GM21381 (cell line): ENCODE data around the gene SGSH.

ENCODE experiments used
- ATAC-seq: cut with Tn5 transposase; IDR thresholded peaks from one replicate; pipeline ENCODE4 v1.9.1; 2021; ENCODE audit warnings: mild to moderate bottlenecking, moderate library complexity; ENCODE audit not compliant: unreplicated experiment

Gene SGSH

DNA sequence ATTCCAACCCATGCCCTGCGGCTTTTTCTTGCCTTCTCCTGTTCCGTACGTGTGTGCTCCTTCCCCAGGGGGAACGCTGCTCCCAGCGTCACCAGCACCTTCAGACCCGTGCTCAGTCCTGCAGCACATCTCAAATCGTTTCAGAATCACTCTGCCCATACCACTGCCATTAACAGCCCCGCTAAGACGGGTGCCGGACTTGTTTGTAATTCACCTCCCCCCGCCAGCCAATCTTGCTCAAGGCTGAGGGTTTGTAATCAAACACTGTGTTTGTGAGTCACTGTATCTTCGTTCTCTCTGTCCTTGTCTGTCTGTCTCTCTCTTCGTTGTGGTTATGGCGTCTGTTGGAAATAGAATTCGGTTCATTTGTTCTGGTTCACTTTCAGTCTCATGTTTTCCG lies 33.0 kb downstream of the SGSH start:
- ATAC-seq, result no peak

DNA sequence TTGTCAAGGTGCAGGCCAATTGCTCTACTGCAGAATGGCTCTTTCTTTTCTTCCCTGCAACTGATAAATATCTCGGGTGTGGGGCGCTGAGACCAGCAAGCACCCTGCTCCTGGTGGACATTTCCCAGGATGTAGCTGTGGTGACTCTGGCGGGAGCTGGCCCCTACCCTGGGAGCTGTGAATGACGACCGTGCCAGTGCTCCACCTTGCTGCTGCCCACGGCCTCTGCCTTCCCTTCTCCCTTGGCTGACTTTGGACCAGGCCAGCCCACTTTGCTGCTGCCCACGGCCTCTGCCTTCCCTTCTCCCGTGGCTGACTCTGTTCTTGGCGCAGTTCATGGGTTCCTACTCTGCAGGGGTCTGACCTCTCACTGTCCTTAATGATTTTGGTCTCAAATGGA lies 34.2 kb downstream of the SGSH start:
- ATAC-seq, result no peak

DNA sequence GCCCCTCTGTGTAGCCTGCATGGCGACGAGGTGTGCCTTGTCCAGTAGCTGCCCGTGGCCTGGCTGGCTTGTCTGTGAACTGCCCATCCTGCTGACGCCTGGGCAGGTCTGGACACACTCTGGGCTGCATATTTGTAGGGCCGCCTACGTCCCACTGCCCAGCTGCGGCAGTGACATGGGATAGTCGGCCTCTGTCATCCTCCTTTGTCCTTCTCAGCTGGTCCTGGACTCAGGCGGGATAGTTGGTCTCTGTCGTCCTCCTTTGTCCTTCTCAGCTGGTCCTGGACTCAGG lies 35.8 kb downstream of the SGSH start:
- ATAC-seq, result no peak

DNA sequence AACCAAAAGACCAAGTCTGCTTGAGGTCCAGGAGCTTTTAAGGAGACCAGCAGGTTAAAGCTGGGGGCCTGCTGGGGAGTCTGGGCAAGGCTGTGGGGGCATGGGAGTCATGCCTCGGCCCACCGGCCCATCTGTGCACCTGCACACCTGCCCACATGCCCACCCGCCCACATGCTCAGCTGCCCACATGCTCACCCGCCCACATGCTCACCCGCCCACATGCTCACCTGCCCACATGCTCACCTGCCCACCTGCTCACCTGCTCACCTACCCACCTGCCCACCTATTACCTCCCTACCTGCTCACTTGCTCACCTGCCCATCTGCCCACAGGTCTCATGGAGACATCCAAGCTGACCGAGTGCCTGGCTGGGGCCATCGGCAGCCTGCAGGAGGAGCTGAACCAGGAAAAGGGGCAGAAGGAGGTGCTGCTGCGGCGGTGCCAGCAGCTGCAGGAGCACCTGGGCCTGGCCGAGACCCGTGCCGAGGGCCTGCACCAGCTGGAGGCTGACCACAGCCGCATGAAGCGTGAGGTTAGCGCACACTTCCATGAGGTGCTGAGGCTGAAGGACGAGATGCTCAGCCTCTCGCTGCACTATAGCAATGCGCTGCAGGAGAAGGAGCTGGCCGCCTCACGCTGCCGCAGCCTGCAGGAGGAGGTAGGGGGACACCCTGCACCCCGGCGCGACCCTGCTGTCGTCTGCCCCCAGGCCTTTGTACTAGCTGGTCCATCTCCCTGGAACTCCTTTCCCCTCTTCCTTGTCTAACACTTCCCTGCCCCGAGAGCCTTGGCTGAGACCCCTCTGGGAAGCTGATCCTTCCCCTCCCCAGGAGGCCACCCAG lies 36.3 kb downstream of the SGSH start:
- ATAC-seq, result no peak

DNA sequence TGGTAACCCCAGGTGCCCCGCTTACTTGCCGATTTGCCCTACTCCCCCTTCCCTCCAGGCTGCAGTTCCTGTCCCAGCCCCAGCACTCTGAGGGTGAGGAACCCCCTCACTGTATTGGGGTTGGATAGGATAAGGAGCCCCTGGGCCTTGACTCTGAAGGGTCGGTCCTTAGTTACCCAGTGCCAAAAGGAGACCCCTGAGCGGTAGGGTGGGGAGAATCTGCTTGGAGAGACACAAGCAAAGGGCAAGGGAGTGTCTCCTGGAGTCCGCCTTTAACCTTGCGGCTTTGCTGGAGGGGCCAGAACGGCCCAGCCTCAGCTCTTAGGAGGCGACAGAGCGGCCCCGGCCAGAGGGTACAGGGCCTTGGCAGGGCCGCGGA lies 37.3 kb downstream of the SGSH start:
- ATAC-seq, result no peak

DNA sequence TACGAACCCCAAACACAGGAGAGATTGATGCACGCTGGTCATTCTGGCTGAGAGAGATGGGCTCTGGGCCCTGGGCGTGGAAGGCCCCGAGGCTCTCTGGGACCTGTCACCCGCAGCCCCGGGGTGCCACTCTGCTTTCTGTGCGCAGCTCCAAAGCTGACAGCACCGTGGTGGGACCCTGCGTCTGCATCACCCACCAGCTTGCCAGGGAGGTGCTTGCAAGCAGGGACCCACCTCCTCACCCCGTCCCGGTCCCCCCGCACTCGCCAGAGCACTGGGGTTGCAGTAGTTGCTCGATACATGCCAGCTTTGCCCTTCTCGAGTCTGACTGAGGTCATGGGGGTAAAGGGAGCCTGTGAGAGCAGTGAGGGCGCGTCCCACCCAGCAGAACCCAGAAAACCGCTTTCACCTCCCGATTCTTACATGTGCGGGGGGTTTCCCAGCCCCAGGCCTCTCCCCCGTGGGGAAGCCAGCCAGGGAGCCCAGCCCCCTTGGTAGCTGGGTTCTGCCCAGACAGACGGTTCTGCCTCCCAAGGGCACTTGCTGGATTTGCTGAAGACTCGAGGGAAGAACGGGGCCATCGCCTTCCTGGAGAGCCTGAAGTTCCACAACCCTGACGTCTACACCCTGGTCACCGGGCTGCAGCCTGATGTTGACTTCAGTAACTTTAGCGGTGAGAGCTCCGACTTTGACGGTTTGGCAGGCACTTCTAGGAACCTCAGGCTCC lies 37.9 kb downstream of the SGSH start:
- no peak for ATAC-seq

DNA sequence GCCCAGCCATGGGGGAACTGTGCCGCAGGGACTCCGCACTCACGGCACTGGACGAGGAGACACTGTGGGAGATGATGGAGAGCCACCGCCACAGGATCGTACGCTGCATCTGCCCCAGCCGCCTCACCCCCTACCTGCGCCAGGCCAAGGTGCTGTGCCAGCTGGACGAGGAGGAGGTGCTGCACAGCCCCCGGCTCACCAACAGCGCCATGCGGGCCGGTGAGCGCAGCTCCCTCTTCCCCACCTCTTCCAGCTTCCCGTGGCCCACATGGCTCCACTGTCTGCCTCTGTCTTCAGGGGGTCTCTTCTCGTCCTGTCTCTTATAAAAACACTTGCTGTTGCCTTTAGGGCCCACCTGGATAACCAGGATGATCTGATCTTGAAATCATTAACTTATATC lies 38.7 kb downstream of the SGSH start:
- ATAC-seq, result no peak

DNA sequence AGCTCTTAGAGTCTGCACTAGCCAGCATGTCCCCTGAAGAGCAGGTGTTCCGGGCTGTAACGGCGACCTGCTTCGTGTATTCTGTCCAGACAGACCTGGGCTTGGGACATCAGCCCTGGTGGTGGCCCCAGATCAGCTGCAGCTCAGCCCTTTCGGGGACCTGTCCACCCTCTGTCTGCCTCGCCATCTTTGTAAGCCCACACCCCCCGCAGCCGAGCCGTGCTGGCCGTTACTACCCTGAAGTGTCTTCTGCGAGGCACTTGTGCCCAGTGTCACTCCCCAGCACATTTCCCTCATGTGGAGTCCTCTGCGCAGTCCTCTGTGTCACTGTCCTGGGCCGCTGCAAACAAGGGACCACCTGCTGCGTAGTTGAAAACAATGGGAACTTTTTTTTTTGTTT lies 39.9 kb downstream of the SGSH start:
- no peak for ATAC-seq

DNA sequence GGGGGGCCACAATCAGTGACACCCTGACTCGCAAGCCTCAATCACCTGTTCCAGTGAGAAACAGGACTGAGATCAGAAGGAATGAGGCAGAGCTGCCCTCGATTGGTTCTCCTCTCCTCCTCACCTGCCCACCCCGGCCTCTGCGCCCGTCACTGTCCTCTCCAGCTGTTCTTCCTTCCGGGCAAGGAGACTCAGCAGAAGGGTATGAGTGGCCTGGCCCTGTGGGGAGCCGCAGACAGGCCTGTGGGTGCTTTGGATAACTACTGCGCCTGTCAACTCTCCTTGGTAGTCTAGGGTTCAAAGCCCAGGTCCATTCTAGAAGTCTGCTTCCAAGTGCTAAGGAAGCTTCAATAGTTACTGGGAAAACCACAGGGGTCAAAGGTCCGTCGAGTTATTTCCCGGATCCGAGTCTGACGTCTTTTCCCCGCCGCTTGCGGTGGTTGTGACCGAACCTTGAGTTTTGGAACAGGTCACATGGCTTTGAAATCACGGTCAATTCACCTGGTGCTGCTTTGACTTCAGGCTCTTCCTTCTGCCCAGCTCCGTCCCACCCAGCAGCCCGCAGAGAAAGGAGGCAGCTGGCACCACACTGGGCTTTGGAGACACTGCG lies 42.0 kb downstream of the SGSH start:
- ATAC-seq, result no peak

DNA sequence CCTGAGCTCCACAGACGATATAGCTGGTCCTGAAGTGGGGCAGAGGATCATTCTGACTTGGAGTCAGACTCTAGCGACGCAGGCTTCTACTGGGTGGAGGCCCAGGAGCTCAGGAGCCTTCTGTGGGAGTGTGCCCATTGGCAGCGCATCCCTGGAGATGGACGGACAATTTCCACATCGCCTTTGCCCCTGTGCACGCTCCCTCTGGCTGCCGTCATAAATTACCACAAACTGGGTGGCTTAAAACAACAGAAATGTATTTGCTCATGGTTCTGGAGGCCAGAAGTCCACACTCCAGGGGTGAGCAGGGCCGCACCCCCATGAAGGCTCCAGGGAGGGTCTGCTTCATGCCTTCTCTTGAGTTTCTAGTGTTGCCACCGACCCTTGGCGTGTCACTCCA lies 43.4 kb downstream of the SGSH start:
- ATAC-seq, result no peak

DNA sequence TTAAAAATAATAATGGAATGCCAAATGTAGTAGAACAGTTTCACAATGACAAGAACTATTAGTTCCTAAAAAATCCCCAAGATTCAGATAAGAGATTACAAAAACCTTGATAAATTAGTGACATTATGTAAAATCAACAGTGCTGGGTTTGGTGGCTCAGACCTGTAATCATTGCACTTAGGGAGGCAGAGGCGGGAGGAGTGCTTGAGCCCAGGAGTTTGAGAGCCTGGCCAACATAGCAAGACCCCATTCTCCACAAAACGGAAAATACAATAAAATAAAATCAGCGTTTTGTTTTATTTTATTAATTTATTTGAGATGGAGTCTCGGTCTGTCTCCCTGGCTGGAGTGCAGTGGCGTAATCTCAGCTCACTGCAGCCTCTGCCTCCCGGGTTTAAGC lies 46.2 kb downstream of the SGSH start:
- ATAC-seq, result no peak

DNA sequence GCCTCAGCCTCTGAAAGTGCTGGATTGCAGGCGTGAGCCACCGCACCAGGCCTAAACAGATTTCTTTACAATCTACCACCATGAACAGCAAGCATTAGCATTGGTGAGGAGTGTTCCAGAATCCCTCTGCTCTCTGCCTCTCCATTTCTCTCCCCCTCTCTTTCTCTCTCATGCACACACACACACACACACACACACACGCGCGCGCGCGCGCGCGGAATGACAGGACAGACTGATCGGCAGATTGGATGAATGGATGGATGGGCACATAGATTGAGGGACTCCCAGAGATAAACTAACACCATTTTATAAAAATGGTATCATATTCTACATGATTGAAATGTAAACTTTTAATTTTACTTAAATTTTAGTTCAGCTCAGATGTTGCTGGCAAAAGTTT lies 47.0 kb downstream of the SGSH start:
- no peak for ATAC-seq

DNA sequence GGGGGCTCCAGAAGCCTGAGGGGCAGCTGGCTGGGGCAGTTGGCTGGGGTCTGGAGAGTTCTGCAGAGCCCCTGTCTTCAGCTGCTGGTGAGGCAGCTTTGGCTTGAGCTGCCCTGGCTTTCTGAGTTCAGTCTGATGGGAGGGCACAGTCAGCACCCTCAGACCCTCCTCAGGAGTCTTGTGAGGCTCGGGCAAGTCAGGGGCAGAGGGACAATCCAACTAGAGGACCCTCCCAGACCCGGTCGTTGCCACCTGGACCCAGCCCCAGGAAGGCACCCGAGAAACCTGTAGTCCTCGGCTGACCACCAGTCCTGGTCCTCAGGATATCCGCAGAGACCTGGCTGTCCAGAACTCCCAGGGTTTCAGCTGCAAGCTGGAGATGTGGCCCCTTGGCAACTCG lies 48.5 kb downstream of the SGSH start:
- ATAC-seq, result no peak

DNA sequence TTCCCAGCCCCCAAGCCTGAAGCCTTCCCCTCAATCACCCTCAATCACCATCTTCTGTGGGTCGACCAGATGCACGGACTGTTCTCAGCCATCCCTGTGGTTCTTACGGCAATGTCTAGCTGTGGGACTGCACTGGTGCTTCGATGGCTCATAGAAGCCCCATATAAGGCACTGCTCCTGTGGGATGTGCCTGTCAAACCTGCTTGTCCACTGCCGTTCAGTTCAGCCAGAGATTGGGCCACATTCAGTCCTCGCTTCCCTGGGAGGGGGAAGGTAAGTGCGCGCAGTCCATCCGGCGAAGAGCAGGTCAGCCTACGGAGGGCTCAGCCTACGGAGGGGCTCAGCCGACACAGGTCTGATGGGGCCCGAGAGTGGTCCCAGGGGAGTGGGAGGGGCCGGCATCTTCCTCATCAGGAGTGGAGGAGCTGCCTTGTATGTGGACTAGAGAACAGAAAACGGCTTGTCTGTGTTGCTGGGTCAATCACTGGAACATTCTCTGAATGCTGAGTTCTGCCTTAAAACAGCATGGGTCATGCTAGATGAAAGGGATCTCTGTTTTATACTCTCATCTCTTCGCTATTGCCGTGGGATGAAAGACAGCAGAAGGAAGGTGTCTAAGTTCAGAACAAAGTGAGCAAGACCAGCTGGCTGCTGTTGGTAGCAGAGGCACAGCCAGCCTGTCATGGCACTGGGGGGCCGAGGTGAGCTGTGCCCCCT lies 50.2 kb downstream of the SGSH start, which contains the start of gene CARD14:
Gene CARD14 (plus strand): TSS at position 247 of the 717 bp plus-strand sequence. CDS start 11,409 bp downstream, outside the sequence.
- no peak for ATAC-seq

DNA sequence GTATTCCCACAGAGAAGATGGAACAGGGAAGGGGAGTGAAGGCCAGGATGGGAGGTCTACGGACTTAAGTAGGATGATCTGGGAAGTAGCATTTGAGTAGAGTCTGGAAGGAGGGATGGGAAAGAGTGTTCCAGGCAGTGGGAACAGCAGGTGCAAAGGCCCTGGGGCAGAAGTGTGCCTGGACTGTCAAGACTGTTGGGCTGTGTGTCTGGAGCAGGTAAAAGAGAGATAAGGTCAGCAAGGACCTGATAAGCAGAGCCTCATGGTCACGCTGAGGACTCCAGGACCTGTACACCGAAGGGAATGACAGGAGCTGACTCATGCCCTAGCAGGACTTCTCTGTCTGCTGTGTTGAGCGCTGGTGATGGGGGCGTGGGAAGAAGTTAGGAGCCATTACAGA lies 51.0 kb downstream of the SGSH start:
- no peak for ATAC-seq

DNA sequence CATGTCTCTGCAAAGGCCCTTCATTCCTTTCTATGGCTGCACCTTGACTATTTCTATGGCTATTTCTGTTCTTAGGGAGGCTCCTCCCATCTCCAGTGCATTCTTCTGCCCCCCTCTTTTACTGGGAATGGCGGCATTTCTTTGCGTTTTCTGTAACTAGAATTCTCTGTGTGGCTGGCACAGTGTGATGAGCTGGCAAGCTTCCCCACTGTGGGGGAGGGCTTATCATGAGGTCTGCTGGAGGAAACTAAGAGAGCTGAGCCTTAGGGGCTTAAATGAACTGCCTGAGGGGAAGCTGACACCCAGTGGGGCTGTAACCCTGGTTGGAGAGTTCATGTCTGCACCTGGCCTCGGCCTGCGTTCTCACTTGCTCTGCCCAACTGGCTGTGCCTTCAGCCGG lies 51.8 kb downstream of the SGSH start:
- ATAC-seq, result no peak

DNA sequence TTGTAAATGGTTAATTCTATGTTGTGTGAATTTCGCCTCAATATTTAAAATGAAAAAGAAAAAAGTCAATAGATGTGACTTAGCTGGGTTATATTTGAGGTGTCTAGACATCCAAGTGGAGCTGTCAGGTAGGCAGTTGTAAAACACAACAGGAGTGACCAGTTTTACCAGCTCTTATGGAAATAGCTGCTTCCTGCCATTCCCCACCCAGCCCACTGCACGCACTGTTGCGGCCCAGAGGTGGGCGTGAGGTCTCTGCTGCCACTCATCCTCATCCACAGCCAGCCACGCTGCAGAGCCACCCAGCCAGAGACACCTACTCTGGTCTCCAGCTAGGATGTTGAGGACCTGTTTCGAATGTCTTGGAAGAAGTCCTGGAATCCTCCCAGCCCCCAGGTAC lies 53.7 kb downstream of the SGSH start:
- no peak for ATAC-seq

DNA sequence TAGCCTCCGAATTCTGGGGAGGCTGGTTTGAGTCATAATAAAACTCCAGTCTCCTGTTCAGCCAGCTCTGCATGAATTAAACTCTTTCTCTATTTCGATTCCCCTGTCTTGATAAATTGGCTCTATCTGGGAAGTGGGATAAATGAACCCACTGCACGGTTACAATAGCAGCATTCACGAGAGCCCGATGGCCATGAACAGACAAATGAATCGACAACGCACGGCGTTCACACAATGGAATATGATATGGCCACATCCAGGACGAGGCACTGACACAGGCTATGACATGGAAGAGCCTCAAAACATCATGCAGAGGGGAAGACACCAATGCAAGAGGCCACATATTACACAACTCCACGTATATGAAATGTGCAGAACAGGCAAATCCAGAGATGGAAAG lies 55.9 kb downstream of the SGSH start:
- ATAC-seq, result no peak

DNA sequence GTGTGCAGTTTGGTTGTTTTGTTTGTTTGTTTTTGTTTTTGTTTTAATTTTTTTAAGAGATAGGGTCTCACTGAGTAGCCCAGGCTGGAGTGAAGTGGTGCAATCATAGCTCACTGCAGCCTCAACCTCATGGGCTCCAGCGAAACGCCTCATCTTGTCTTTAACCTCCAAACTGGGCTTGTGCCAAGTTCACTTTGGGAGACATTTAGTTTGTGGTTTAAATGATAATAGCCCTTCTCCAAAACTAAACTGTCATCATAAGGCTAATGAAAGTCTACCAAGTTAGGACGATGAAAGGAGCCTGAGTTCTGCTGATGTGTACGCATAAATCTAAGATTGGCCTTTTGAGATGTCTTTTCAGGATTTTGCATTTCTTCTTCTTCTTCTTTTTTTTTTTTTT lies 56.8 kb downstream of the SGSH start:
- ATAC-seq, result no peak

DNA sequence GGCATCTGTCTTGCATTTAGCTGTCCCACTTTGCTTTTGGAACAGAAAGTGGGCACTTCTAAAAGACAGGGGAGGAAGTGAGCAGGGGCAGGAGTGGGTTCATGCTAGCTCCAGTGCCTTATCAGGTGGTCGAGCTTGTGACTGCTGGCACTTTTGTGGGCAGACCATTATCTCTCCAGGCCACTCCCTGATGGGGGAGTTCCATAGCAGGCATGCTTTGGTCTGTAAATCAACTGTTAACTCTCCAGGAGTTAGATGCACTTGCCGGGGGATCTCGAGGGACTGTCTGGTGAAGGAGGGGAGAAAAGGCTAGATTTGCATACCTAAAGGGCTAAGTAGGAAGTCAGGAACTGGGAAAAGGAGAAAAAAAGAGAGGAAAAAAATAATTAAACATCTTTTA lies 59.6 kb downstream of the SGSH start:
- ATAC-seq, result no peak
